Hepatic stellate cell (primary cell): Measurements from ENCODE around the gene FOXO6.

Experiments used
- DNase-seq: peaks from one replicate; pipeline ENCODE4 v3.0.0; 2011; ENCODE audit warnings: low spot score

The FOXO6 gene

GRCh38 chr1:41427122-41427913, 66.1 kb downstream of the FOXO6 start:
- DNase-seq: no peak

GRCh38 chr1:41427916-41428737, 66.9 kb downstream of the FOXO6 start:
- no peak for DNase-seq

GRCh38 chr1:41428738-41429640, 67.8 kb downstream of the FOXO6 start:
- no peak for DNase-seq

GRCh38 chr1:41429641-41430035, 68.4 kb downstream of the FOXO6 start:
- DNase-seq: no peak

- DNase-seq: no peak
Observed at GRCh38 chr1:41430069-41430468, 68.8 kb downstream of the FOXO6 start.

- no peak for DNase-seq
Observed at GRCh38 chr1:41430582-41430981, 69.3 kb downstream of the FOXO6 start.

- no peak for DNase-seq
Observed at GRCh38 chr1:41431490-41432350, 70.5 kb downstream of the FOXO6 start.
